Measurements from ENCODE around the gene HBG1. TPM values are rescaled to one million over a fixed set of nuclear protein-coding genes. Genes with fewer than 3 reads are reported as not detected.

The HBG1 gene
- total RNA-seq, 1 experiment from 2014 or later, result not detected

DNA sequence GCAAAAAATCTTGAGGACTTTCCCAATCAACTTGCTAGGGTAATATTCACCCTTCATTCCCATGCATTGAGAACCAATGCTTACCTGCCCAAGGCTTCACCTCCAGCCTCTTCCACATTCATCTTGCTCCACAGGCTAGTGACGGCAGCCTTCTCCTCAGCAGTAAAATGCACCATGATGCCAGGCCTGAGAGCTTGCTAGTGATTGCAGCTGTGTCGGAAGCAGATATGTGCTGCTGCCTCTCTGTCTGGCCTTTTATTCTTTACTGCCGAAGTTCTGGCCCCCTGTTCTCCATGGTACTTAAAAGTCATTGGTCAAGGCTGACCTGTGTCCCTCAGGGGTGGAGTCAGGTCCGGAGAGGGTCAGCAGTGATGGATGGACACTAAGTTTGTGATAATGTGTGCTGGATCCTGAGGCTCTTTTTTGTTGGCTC lies 20.1 kb upstream of the HBG1 start, which contains the start of gene HBE1:
Gene HBE1, minus strand, starts transcription at position 231 of the 433 bp plus-strand sequence. Its CDS starts 55 bp downstream, at position 176.
- Histone ChIP-seq H3K14ac (ENCODE audit: insufficient read depth, low read length) (no peak within 1 kb of the TSS), H3K23ac (ENCODE audit: insufficient read length, low read depth, low read length) (no peak within 1 kb of the TSS), H2BK120ac (ENCODE audit: low read depth, low read length, poor library complexity, severe bottlenecking) (no peak within 1 kb of the TSS), H3K9ac (ENCODE audit: extremely low read depth, insufficient read length, low read length) (no peak within 1 kb of the TSS), H3K27me3 (ENCODE audit: insufficient read depth, low read length) (no peaks in the 10 kb centered on the region), H3K4me1 (ENCODE audit: insufficient read depth, low read length) (no peaks in the 10 kb centered on the region), H2BK5ac (ENCODE audit: insufficient read length, low read length) (no peak within 1 kb of the TSS), H3K79me2 (ENCODE audit: insufficient read depth, low read length) (no peaks in the 10 kb centered on the region), H4K5ac (ENCODE audit: insufficient read length, low read depth, low read length) (no peak within 1 kb of the TSS), H4K91ac (ENCODE audit: insufficient read length, low read depth, low read length) (no peak within 1 kb of the TSS), H3K56ac (ENCODE audit: insufficient read length, low read depth, low read length) (no peak within 1 kb of the TSS), H3T11ph (ENCODE audit: low read length) (no peak within 1 kb of the TSS), H2AFZ (ENCODE audit: low read length) (no peak within 1 kb of the TSS), H2AK5ac (ENCODE audit: insufficient read length, low read length) (no peak within 1 kb of the TSS), H4K20me1 (ENCODE audit: control insufficient read depth, insufficient read depth, insufficient read length) (no peaks in the 10 kb centered on the region), H3K27ac (ENCODE audit: insufficient read length, low read depth, low read length) (no peak within 1 kb of the TSS), H3K18ac (ENCODE audit: insufficient read length, low read depth, low read length) (no peak within 1 kb of the TSS), H3K23me2 (ENCODE audit: insufficient read length, low read depth, low read length, poor library complexity, severe bottlenecking) (no peaks in the 10 kb centered on the region), H4K8ac (replicated peaks; ENCODE audit: insufficient read length, low read depth, low read length) (no peak within 1 kb of the TSS), H3K4me2 (ENCODE audit: insufficient read depth, insufficient read length, low read length) (no peak within 1 kb of the TSS), H3K79me1 (ENCODE audit: insufficient read depth, low read depth, low read length, poor library complexity, severe bottlenecking) (no peaks in the 10 kb centered on the region), H3K4ac (ENCODE audit: low read depth, low read length) (no peak within 1 kb of the TSS), H2BK15ac (ENCODE audit: low read depth, low read length) (no peak within 1 kb of the TSS), H2BK12ac (ENCODE audit: insufficient read length, low read depth, low read length) (no peak within 1 kb of the TSS), H3K9me3 (ENCODE audit: control insufficient read depth, low read depth, low read length) (no peaks in the 10 kb centered on the region), H2BK20ac (ENCODE audit: low read depth, low read length, poor library complexity, severe bottlenecking) (no peak within 1 kb of the TSS)
- no peaks in the 10 kb centered on the region; a peak in 1 of 5 replicates for H3K9me3 Mint-ChIP-seq
- no peaks in the 10 kb centered on the region for H3K27me3 Mint-ChIP-seq (ENCODE audit: low read depth)
- H3K4me1 Mint-ChIP-seq, result peaks cover 5 to 10% of the 10 kb centered on the region in 2 experiments
- DNase-seq, result no peak
- no CpG with 5 or more reads among the region's 4 CpGs for WGBS (ENCODE audit: extremely low coverage, insufficient read length, low lambda C conversion rate)
- no peaks in the 10 kb centered on the region for H3K36me3 Mint-ChIP-seq (ENCODE audit: insufficient read depth in 1 of 3, low read depth in 3 of 3)
- H3K4me3 Mint-ChIP-seq, result no peak within 1 kb of the TSS
- no peak within 1 kb of the TSS for H3K27ac Mint-ChIP-seq
- TF ChIP-seq CTCF (conservative IDR thresholded peaks at IDR 0.05), result no peak
